ENCODE measurements around the gene MCRIP2.
"Not testable (repeated sequence)": the region's sequence is repeated elsewhere in the genome, so short reads cannot be mapped to it uniquely, and the experiment has no call there.

MCRIP2 gene

GRCh38 chr16:683396-684070 lies 41.9 kb downstream of the MCRIP2 start:
- DNase-seq, result no peak

- peak; percentile 60 for DNase-seq
Observed at GRCh38 chr16:684071-684794, 42.6 kb downstream of the MCRIP2 start, which contains the start of gene JMJD8. Gene JMJD8, minus strand, starts transcription at chr16:684334. Its CDS starts 15 bp downstream, at chr16:684319.

- no peak for DNase-seq
Observed at GRCh38 chr16:684961-685696, 43.5 kb downstream of the MCRIP2 start.

- no peak for DNase-seq
Observed at GRCh38 chr16:685967-686366, 44.3 kb downstream of the MCRIP2 start.

DNA sequence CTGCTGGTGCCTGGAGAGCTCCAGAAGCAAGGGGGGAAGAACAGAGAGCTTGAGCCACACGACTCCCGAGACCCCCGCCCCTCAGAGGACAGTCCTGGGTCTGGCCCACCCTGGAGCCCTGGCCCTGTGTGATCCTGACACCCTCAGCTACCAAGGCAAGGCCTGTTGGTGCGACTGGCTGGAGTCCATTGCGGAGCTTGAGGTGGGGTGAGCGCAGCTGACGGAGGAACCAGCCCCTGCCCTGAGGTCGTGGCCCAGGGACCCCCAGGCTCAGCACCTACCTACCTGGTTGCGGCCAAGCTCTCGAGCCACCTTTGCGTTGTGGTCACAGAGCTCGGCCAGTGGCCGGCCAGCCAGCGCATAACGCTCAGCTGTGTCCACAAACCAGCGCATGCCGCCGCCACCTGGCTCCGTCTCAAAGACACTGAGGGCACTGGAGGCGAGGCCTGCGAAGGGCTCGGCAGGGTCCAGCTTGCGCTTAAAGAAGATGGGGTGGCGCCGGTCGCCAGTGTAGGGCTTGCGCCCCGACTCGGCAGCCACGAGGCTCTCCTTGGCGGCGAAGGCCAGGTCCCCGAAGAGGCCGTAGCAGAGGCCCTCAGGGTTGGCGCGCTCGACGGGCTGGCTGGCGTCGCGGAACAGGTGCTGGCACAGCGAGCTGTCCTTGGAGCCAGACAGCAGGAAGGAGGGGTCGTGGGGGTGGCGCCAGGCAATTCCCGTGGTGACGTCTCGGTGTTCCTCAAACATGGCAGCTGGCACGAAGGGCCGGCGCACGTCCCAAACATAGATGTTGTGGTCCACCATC lies 45.0 kb downstream of the MCRIP2 start:
- no peak for DNase-seq

GRCh38 chr16:687499-687898 lies 45.9 kb downstream of the MCRIP2 start:
- no peak for DNase-seq

DNA sequence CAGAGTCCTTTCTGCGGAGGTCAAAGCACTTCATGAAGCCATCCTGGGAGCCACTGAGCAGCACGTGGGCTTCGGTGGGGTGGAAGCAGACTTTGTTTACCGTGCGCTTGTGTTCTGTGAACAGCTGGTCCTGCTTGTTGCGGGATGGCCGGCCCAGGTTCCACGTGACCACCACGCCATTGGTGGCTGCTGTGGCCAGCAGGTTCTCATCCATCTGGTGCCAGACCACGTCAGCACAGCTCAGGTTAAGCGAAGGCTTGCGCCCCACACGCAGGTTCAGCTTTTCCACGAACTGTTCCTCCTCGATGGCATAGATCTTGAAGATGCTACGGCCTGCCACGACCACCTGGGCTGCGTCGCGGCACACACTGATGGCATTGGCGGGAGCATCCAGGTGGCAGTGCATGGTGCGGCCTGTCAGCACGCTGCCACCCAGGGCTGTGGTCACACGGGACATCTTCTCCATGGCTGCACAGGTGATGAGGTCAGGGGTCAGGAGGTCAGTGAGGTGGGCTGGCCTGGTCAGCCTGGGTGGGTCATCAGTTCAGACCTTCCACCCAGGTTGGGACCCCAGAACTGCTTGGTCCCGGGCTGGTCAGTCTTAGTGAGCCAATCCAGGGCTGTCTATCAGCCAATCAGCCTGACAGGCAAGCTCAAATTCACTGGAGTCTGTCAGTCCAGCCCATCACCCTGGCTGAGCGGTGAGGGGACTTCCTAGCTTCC lies 47.7 kb downstream of the MCRIP2 start:
- DNase-seq, result no peak

GRCh38 chr16:691242-691641 lies 49.6 kb downstream of the MCRIP2 start:
- DNase-seq, result not testable (repeated sequence)

DNA sequence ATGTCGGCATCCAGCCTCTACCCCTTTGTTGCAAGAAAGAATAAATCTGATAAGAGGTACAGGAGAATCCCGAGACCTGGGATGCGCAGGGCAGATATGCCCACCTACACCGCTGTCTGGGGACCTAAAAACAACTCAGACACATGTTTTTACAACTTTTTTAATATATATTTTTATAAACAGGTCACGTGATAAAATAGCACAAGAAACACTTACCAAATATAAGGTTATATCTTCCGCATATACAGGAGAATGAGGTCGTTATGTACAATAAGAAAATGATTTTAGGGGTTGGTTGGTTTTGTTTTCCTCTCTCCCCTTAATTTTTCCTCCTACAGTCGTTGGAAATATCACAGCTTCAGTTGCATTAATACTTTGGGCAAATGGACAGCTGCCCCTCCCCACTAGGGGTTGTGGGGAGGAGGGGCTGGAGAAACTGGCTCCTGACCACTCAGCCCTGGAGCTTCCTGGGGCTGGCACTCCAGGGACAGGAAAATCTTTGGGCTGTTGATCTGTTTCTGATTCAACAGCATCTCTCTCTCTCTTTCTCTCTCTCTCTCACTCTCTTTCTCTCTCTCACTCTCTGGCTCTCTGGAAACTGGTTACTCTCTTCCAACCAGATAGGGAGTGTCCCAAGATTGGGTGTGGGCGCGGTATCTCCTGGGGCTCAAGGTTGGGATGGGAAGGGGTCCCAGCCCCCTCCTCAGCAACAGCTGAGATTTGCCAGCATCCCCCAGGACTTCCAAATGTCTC lies 50.9 kb downstream of the MCRIP2 start:
- DNase-seq, result no peak

DNA sequence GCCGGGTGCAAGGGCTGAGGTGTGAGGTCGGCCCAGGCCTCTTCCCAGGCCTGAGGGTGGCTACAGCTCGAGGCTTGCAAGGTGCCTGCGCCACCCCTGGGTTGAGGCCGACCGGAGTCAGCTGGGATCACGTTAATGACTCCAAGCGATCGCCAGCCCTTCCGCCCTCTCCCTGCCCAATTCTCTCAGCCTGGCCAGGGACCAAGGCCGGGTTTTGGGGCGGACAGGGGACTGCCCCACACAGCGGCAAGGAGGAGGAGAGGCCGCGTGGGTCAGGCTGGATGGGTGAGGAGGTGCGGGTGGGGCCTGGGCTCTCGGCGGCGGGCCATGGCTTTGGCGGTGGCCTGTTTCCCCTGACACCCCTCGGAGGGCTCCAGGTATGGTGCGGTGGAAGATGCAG lies 51.7 kb downstream of the MCRIP2 start:
- DNase-seq, result no peak

DNA sequence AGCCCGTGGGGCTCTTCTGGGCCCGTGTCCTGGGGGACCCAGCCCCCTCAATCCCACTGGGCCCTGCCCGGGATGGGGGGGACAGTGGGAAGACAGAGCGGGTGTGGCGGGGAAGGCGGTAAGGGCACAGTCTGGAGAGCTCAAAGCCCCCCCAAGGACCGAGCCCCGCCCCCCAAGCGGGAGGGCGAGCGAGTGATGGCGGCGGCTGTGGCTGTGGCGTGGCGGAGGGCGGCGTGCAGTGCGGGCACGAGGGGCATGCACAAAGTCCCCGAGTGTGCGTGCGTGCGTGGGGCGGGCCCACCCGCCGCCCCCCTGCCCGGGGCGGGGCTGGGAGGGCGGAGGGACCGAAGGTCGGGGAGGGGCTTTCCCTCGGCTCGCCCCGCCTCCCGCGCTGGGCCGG lies 52.1 kb downstream of the MCRIP2 start:
- DNase-seq, result no peak

- DNase-seq, result no peak
Observed at GRCh38 chr16:694187-694862, 52.7 kb downstream of the MCRIP2 start.

GRCh38 chr16:694863-695354 lies 53.3 kb downstream of the MCRIP2 start:
- no peak for DNase-seq

- DNase-seq, result no peak
Observed at GRCh38 chr16:695355-696089, 53.9 kb downstream of the MCRIP2 start.
